Naive B cell (primary cell): ENCODE results near the gene CMAS. TPM values are rescaled to one million over a fixed set of nuclear protein-coding genes. Genes with fewer than 3 reads are reported as not detected.
"Not testable (repeated sequence)": the region's sequence is repeated elsewhere in the genome, so short reads cannot be mapped to it uniquely, and the experiment has no call there.

Experiments used
- ATAC-seq, 2 donors: fragments of 150-1000 bp; cut with Tn5 transposase; 2 replicates each; pipeline ENCODE4 v1.10.0; 2021; ENCODE audit warnings: low read depth in 2 of 2, mild to moderate bottlenecking in 2 of 2, moderate library complexity in 2 of 2
- DNase-seq: peaks from one replicate; pipeline ENCODE4 v3.0.0; 2022
- H3K27ac Mint-ChIP-seq, 6 donors: one replicate each; pipeline ENCODE4 v1.8.0; 2020 to 2022; ENCODE audit warnings: mild to moderate bottlenecking in 6 of 6, mixed read lengths in 6 of 6, moderate library complexity in 5 of 6, inconsistent platforms in 2 of 6
- H3K27me3 Mint-ChIP-seq, 3 donors: one replicate each; pipeline ENCODE4 v1.8.0; 2021 to 2022; ENCODE audit warnings: mixed read lengths in 3 of 3, mild to moderate bottlenecking in 1 of 3
- H3K36me3 Mint-ChIP-seq, 2 donors: one replicate each; pipeline ENCODE4 v1.8.0; 2020 to 2022; ENCODE audit warnings: mixed read lengths in 2 of 2, inconsistent platforms in 1 of 2, mild to moderate bottlenecking in 1 of 2
- H3K4me1 Mint-ChIP-seq, 3 donors: one replicate each; pipeline ENCODE4 v1.8.0; 2020 to 2022; ENCODE audit warnings: mixed read lengths in 3 of 3, inconsistent platforms in 1 of 3, mild to moderate bottlenecking in 1 of 3, moderate library complexity in 1 of 3
- H3K4me3 Mint-ChIP-seq, 8 donors: one replicate each; pipeline ENCODE4 v1.8.0; 2020 to 2022; ENCODE audit warnings: mild to moderate bottlenecking in 8 of 8, mixed read lengths in 8 of 8, moderate library complexity in 8 of 8, inconsistent platforms in 2 of 8
- H3K9me3 Mint-ChIP-seq, 7 donors: one replicate each; pipeline ENCODE4 v1.8.0; 2020 to 2022; ENCODE audit warnings: mixed read lengths in 7 of 7, mild to moderate bottlenecking in 5 of 7, inconsistent platforms in 2 of 7, moderate library complexity in 1 of 7
- polyA plus RNA-seq, 6 donors: library from polyadenylated mRNA; unstranded; fragments of 300-500 nt; fragmentation: Illumina TruSeq; gene quantifications; one replicate each; pipeline ENCODE4 v1.2.3, GENCODE V29; 2021; ENCODE audit warnings: low read depth in 6 of 6

CMAS gene
- polyA plus RNA-seq, 6 donors from 2014 or later: 29.6 to 43.7 (median 33.2) TPM

DNA sequence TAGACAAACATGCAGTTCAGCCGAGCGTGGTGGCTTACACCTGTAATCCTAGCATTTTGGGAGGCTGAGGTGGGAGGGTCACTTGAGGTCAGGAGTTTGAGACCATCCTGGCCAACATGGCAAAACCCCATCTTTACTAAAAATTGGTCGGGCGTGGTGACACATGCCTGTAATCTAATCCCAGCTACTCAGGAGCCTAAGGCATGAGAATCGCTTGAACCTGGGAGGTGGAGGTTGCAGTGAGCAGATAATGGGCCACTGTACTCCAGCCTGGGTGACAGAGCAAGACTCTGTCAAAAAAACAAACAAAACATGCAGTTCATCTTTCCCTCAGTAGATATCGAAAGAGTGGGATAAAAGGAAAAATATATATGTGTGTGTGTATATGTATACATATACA lies 7.0 kb downstream of the CMAS start:
- H3K4me1 Mint-ChIP-seq: peaks cover 5 to 10% (median 6%) of the 10 kb centered on the region in 3 donors
- not testable (repeated sequence) for DNase-seq, ATAC-seq, H3K4me3 Mint-ChIP-seq, H3K27me3 Mint-ChIP-seq, H3K9me3 Mint-ChIP-seq, H3K27ac Mint-ChIP-seq
- peaks cover 11 to 13% of the 10 kb centered on the region in 2 donors for H3K36me3 Mint-ChIP-seq

DNA sequence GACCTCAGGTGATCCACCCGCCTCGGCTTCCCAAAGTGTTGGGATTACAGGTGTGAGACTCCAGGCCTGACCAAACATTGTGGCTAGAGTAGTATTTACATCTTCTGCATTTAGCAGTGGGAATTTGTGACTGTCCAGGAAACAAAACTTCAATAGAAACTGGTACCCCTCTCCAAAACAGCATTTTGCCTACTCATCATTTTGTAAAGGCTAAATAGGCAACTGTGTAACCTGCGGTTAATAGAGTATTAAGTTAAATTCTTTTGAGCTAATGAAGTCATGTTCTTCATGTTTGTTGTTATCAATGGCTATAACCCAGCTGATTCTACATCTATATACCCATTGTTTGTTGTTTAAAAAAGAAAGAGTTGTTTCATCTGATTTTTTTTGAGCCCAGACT lies 8.1 kb downstream of the CMAS start:
- no peaks in the 10 kb centered on the region for H3K9me3 Mint-ChIP-seq
- peaks cover 0 to 10% (median under 1%) of the 10 kb centered on the region in 3 donors for H3K4me1 Mint-ChIP-seq
- no peak overlapping the region for H3K4me3 Mint-ChIP-seq
- H3K27ac Mint-ChIP-seq: no peak overlapping the region
- DNase-seq: no peak
- H3K36me3 Mint-ChIP-seq: peaks cover 11 to 13% of the 10 kb centered on the region in 2 donors
- no peaks in the 10 kb centered on the region for H3K27me3 Mint-ChIP-seq
- ATAC-seq: no peak

DNA sequence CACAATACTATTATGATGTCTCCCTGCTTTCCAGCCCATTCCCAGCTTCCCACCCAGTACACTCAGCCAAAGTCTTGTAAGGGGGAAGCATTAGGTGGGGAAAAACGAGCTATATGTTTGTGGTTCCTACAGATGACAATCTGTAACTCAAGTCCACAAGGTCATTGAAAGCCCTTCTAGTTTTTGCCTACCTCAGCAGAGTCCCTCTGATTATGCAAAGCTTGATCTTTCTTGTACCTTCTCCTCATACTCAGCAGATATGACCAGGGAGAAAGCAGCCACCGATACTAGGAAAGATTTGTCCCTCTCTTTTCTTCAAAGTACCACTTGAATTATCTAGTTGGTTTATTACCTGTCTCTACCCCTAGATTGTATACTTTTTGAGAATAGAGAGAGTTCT lies 10.6 kb downstream of the CMAS start:
- DNase-seq (no peak), ATAC-seq (no peak)
- H3K36me3 Mint-ChIP-seq: peaks cover 11 to 13% of the 10 kb centered on the region in 2 donors
- H3K4me3 Mint-ChIP-seq: no peak overlapping the region
- H3K27ac Mint-ChIP-seq: peak overlapping the region in 1 of 6 donors; percentile 10
- H3K27me3 Mint-ChIP-seq: no peaks in the 10 kb centered on the region
- no peaks in the 10 kb centered on the region for H3K9me3 Mint-ChIP-seq
- H3K4me1 Mint-ChIP-seq: peaks cover 0 to 5% (median 0%) of the 10 kb centered on the region in 3 donors

DNA sequence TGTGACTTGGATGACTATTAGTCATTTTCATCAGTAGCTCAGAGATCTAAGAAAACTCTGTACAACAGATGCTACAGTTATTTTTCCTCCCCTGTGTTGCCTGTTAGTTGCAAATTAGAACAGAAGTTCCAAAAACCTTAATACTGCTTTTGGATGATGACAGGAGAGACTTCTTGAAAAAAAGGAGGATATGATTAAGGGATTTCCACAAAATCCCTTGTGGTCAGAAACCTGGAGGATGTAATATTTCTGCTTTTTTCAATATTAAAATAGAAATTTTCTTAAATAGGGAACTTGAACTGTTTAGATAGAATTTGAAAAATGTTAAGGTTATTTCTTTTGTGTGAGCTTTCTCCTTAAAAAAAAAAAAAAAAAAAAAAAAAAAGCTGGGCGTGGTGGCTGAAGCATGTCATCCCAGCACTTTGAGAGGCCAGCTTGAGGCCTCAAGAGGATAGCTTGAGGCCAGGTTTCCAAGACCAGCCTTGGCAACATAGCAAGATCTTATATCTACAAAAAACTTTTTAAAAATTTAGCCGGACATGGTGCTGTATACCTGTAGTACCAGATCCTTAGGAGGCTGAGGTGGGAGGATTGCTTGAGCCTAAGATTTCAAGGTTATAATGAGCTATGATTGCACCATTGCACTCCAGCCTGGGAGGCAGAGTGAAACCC lies 14.1 kb downstream of the CMAS start:
- Mint-ChIP-seq H3K27me3 (no peaks in the 10 kb centered on the region), H3K27ac (no peak overlapping the region), H3K4me1 (no peaks in the 10 kb centered on the region), H3K36me3 (peaks cover 11 to 17% of the 10 kb centered on the region in 2 donors), H3K4me3 (no peak overlapping the region), H3K9me3 (no peaks in the 10 kb centered on the region)
- DNase-seq (no peak), ATAC-seq (no peak)

DNA sequence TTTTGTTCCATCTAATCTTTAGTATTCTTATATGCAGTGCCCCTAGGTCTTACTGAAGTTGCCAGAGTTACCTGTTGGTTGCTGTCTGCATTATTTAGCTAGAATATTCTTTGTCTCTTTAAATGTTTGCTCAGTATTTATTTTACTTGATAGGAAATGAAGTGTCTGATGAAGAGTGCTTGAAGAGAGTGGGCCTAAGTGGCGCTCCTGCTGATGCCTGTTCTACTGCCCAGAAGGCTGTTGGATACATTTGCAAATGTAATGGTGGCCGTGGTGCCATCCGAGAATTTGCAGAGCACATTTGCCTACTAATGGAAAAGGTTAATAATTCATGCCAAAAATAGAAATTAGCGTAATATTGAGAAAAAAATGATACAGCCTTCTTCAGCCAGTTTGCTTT lies 18.9 kb downstream of the CMAS start:
- H3K4me1 Mint-ChIP-seq: no peaks in the 10 kb centered on the region
- no peak for DNase-seq
- no peak for ATAC-seq
- H3K27ac Mint-ChIP-seq: no peak overlapping the region
- H3K36me3 Mint-ChIP-seq: peaks cover 0 to 20% of the 10 kb centered on the region in 2 donors
- no peaks in the 10 kb centered on the region for H3K27me3 Mint-ChIP-seq
- H3K4me3 Mint-ChIP-seq: no peak overlapping the region
- H3K9me3 Mint-ChIP-seq: no peaks in the 10 kb centered on the region

DNA sequence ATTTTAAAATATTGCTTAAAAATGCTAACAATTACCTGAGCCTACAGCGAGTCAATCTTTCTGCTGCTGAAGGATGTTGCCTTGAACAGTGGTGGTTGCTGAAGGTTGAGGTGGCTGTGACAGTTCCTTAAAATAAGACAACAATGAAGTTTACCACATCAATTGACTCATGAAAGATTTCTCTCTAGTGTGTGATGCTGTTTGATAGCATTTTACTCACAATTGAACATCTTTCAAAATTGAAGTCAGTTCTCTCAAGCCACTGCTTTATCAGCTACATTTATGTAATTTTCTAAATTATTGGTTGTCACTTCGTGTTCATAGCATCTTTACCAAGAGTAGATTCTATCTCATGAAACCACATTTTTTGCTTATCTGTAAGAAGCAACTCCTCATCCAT lies 20.3 kb downstream of the CMAS start:
- Mint-ChIP-seq H3K4me3 (no peak overlapping the region), H3K27me3 (peaks cover 0 to 2% (median 1%) of the 10 kb centered on the region in 3 donors), H3K4me1 (no peaks in the 10 kb centered on the region), H3K9me3 (no peaks in the 10 kb centered on the region), H3K27ac (no peak overlapping the region), H3K36me3 (peaks cover 0 to 20% of the 10 kb centered on the region in 2 donors)
- no peak for ATAC-seq
- no peak for DNase-seq

DNA sequence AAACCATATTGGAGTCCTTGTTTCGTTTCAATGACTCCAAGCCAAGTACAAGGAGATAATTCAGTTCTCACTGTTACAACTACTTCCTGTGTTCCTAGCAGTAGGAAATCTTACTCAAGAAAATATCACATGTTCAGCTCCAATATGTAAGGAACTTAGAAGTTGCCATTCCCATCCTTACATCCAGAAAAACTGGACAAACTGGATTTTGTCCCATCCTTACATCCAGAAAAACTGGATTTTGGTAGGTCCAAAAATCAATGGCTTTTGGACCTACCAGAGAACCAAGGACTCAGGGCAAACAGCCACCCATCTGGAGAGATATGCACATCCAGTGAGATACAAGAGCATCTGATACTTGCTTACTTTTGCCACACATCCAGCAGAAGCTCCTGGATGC lies 23.8 kb downstream of the CMAS start:
- Mint-ChIP-seq H3K27me3 (peaks cover 7 to 17% (median 13%) of the 10 kb centered on the region in 3 donors), H3K36me3 (peaks cover 0 to 18% of the 10 kb centered on the region in 2 donors), H3K4me3 (no peak overlapping the region), H3K9me3 (peaks cover 0 to 12% (median 0%) of the 10 kb centered on the region in 7 donors), H3K4me1 (no peaks in the 10 kb centered on the region), H3K27ac (no peak overlapping the region)
- DNase-seq (no peak), ATAC-seq (no peak)

DNA sequence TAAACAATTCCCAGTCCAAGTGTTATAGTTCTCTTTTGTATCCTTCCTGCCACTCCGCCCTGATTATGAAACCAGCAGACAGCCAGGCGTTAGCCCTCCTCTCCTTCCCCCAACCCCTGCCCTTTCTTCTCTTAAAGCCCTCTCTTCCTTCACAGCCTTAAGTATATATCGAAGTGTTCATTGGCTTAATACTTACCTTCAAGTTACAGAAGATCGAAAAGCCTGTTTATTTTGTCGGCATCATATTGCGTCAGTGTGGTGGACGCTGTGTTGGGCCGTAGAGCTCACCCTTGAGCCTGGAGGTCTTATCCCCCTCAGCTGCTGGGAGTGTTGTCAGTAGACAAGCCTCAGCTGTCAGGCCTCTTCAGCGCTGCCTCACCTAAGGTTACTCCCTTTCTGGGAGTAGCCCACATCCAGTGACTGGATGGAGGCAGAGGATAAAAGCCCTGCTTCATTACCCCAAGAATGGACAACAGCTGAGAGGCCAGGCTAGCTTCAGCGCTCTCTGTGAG lies 36.2 kb downstream of the CMAS start:
- H3K27ac Mint-ChIP-seq: no peak overlapping the region
- H3K36me3 Mint-ChIP-seq: no peaks in the 10 kb centered on the region
- H3K4me1 Mint-ChIP-seq: no peaks in the 10 kb centered on the region
- H3K9me3 Mint-ChIP-seq: no peaks in the 10 kb centered on the region
- ATAC-seq (no peak), DNase-seq (no peak)
- peaks cover 0 to 9% (median 8%) of the 10 kb centered on the region in 3 donors for H3K27me3 Mint-ChIP-seq
- no peak overlapping the region for H3K4me3 Mint-ChIP-seq

DNA sequence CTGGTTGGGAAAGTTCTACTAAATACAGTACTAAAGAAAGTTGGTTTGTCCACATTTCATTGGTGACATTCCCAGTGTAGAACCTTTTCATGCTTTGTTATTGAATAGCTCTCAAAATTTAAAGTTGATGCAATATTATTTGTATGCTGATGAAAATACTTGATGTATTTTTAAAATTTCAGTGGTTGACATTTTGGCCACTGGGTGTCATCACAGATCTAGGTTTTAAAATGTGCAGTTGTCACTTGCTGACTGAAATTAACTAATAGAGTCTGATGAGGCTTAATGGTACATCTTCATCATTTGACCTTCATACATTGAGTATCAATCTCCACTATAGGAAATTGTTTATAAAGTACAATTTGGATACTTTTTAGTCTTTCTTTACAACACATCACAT lies 37.1 kb downstream of the CMAS start:
- Mint-ChIP-seq H3K4me3 (no peak overlapping the region), H3K27ac (no peak overlapping the region), H3K36me3 (no peaks in the 10 kb centered on the region), H3K27me3 (peaks cover 0 to 4% (median 3%) of the 10 kb centered on the region in 3 donors), H3K4me1 (no peaks in the 10 kb centered on the region), H3K9me3 (no peaks in the 10 kb centered on the region)
- ATAC-seq (peak; percentile 38 to 45), DNase-seq (peak; percentile 24)

DNA sequence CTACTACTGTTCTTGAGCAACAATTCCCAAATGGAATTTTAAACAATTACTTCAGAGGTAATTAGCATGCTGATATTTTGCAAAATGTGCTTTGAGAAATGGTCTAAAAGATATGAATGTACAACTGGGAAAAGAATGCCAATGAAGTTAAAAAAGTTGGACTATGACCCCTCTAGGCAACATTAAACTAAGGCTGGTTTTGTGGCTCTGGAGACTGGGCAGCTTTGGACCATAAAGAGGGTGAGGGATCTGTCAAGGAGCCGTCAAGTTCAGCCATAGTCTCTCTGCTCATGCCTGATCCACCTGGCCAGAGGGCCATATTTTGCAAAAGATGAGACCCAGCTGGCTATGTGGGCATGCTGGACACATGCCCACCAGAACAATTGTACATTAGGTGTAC lies 38.8 kb downstream of the CMAS start:
- H3K4me3 Mint-ChIP-seq: no peak overlapping the region
- peaks cover 0 to 3% (median under 1%) of the 10 kb centered on the region in 7 donors for H3K9me3 Mint-ChIP-seq
- ATAC-seq: no peak
- no peaks in the 10 kb centered on the region for H3K4me1 Mint-ChIP-seq
- peaks cover 0 to 1% of the 10 kb centered on the region in 2 donors for H3K36me3 Mint-ChIP-seq
- no peak overlapping the region for H3K27ac Mint-ChIP-seq
- peaks cover 0 to 8% (median 4%) of the 10 kb centered on the region in 3 donors for H3K27me3 Mint-ChIP-seq
- no peak for DNase-seq

DNA sequence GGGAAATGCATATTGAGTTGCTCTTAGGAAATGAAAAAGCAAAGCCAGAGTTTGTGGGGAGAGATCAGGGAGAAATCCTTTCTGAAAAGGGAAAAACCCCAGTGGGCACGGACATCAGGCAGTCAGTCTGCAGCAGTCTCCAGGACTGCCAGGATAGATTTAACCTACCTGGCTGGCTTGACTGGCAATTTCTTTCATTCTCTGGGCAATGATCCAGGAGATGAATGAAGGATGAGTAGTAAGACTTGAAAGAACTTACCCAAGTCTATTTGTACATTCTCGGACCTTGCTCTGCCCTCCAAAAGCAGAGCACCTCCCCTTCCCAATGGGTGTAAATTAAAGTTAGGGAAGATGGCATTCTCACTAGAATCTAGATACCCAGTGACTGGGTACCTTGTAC lies 42.9 kb downstream of the CMAS start:
- Mint-ChIP-seq H3K4me3 (no peak overlapping the region), H3K4me1 (no peaks in the 10 kb centered on the region), H3K36me3 (peaks cover 0 to 4% of the 10 kb centered on the region in 2 donors), H3K27ac (no peak overlapping the region), H3K27me3 (peaks cover 0 to 8% (median 6%) of the 10 kb centered on the region in 3 donors), H3K9me3 (peaks cover 0 to 9% (median 5%) of the 10 kb centered on the region in 7 donors)
- DNase-seq (no peak), ATAC-seq (no peak)

DNA sequence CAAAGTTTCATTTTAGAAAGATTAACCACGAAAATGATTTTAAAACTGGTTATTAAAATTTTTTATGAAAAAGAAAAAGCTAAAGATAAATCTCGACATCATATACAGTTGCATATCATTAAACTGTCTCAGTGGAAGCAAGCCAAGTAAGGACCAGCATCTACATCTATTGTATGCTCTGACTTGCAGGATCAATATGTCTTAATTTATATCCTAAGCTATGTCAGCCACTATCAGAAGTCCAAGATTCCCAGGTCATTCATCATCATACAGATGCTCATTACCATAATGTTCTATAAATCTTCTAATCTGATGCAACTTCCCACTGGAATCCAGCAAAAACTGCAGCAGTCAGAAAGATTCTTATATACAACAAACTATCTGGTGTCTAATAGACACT lies 43.5 kb downstream of the CMAS start:
- no peak for DNase-seq
- peaks cover 0 to 9% (median 5%) of the 10 kb centered on the region in 7 donors for H3K9me3 Mint-ChIP-seq
- no peak overlapping the region for H3K27ac Mint-ChIP-seq
- no peak overlapping the region for H3K4me3 Mint-ChIP-seq
- peaks cover 0 to 4% of the 10 kb centered on the region in 2 donors for H3K36me3 Mint-ChIP-seq
- H3K27me3 Mint-ChIP-seq: peaks cover 0 to 8% (median 6%) of the 10 kb centered on the region in 3 donors
- no peak for ATAC-seq
- no peaks in the 10 kb centered on the region for H3K4me1 Mint-ChIP-seq

DNA sequence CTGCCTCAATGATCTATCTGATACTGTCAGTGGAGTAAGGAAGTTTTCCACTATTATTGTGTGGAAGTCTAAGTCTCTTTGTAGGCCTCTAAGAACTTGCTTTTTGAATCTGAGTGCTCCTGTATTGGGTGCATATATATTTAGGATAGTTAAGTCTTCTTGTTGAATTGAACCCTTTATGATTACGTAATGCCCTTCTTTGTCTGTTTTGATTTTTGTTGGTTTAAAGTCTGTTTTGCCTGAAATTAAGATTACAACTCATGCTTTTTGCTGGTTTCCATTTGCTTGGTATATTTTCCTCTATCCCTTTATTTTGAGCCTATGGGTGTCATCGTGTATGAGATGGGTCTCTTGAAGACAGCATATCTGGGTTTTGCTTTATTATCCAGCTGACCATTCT lies 53.0 kb downstream of the CMAS start:
- H3K9me3 Mint-ChIP-seq, DNase-seq, ATAC-seq, H3K36me3 Mint-ChIP-seq, H3K4me3 Mint-ChIP-seq, H3K27ac Mint-ChIP-seq: not testable (repeated sequence)
- Mint-ChIP-seq H3K27me3 (peaks cover 9 to 29% (median 26%) of the 10 kb centered on the region in 3 donors), H3K4me1 (peaks cover 5 to 16% (median 6%) of the 10 kb centered on the region in 3 donors)
